Mesendoderm (in vitro differentiated cells): ENCODE measurements around the gene MAP2K4.
"Not testable (repeated sequence)": the region's sequence is repeated elsewhere in the genome, so short reads cannot be mapped to it uniquely, and the experiment has no call there.

Experiments used
- DNase-seq: peaks from one replicate; pipeline ENCODE4 v3.0.0; 2013
- H2AK5ac ChIP-seq: 2 replicates; pipeline ENCODE4 v1.6.1; 2013; ENCODE audit warnings: low read length, inconsistent platforms
- H2BK120ac ChIP-seq: 2 replicates; pipeline ENCODE4 v1.6.1; 2013; ENCODE audit warnings: low read depth, mild to moderate bottlenecking, low read length, moderate library complexity, mixed read lengths
- H2BK15ac ChIP-seq: replicated peaks from 2 replicates; pipeline ENCODE4 v1.6.1; 2013; ENCODE audit warnings: low read depth, mild to moderate bottlenecking, moderate library complexity
- H2BK5ac ChIP-seq: 2 replicates; pipeline ENCODE4 v1.6.1; 2013; ENCODE audit warnings: low read length, inconsistent platforms
- H3K18ac ChIP-seq: 2 replicates; pipeline ENCODE4 v1.6.1; 2013; ENCODE audit warnings: mild to moderate bottlenecking, low read length, mixed read lengths
- H3K23ac ChIP-seq: one replicate; pipeline ENCODE4 v1.6.1; 2013; ENCODE audit warnings: low read length
- H3K27ac ChIP-seq: 2 replicates; pipeline ENCODE4 v1.5.1; 2013; ENCODE audit warnings: low read depth, mild to moderate bottlenecking, inconsistent platforms, low read length, moderate library complexity
- H3K27me3 ChIP-seq: 2 replicates; pipeline ENCODE4 v1.6.1; 2013; ENCODE audit warnings: low read length, control low read depth, mild to moderate bottlenecking, inconsistent platforms; ENCODE audit not compliant: insufficient read depth, poor library complexity
- H3K36me3 ChIP-seq: 2 replicates; pipeline ENCODE4 v1.6.1; 2013; ENCODE audit warnings: low read length, inconsistent platforms; ENCODE audit not compliant: control insufficient read depth, insufficient read depth
- H3K4ac ChIP-seq: one replicate; pipeline ENCODE4 v1.6.1; 2013; ENCODE audit warnings: low read depth, mild to moderate bottlenecking, low read length, moderate library complexity
- H3K4me1 ChIP-seq: 2 replicates; pipeline ENCODE4 v1.6.1; 2013; ENCODE audit warnings: low read depth, low read length, inconsistent platforms; ENCODE audit not compliant: control insufficient read depth
- H3K4me2 ChIP-seq: 2 replicates; pipeline ENCODE4 v1.6.1; 2013; ENCODE audit warnings: low read length
- H3K4me3 ChIP-seq: 2 replicates; pipeline ENCODE4 v1.5.1; 2013; ENCODE audit warnings: mild to moderate bottlenecking, low read length
- H3K56ac ChIP-seq: one replicate; pipeline ENCODE4 v1.6.1; 2013; ENCODE audit warnings: low read length
- H3K79me1 ChIP-seq: 2 replicates; pipeline ENCODE4 v1.6.1; 2013; ENCODE audit warnings: low read length, inconsistent platforms
- H3K79me2 ChIP-seq: 2 replicates; pipeline ENCODE4 v1.6.1; 2013; ENCODE audit warnings: mild to moderate bottlenecking, low read length; ENCODE audit not compliant: control insufficient read depth, insufficient read depth
- H3K9ac ChIP-seq: 2 replicates; pipeline ENCODE4 v1.6.1; 2013; ENCODE audit warnings: low read length, inconsistent platforms
- H4K5ac ChIP-seq: one replicate; pipeline ENCODE4 v1.6.1; 2013; ENCODE audit warnings: low read length
- H4K8ac ChIP-seq: one replicate; pipeline ENCODE4 v1.6.1; 2013; ENCODE audit warnings: low read depth, mild to moderate bottlenecking, control low read depth, low read length, moderate library complexity
- WGBS: extraction: QIAGEN DNeasy Blood & Tissue Kit; methylation state at CpG from one replicate; pipeline ENCODE4 v1.1.7; 2013; ENCODE audit warnings: low lambda C conversion rate, missing lambda C conversion rate; ENCODE audit not compliant: insufficient coverage; ENCODE audit errors: extremely low coverage; 5-methylcytosine and 5-hydroxymethylcytosine counted together

Gene MAP2K4

GRCh38 chr17:12162187-12162586 lies 141.5 kb downstream of the MAP2K4 start:
- not testable (repeated sequence) for H3K23ac ChIP-seq, H3K4ac ChIP-seq, H2BK5ac ChIP-seq, H3K36me3 ChIP-seq, H3K27me3 ChIP-seq, H3K4me2 ChIP-seq, H3K18ac ChIP-seq, H3K56ac ChIP-seq, H3K79me2 ChIP-seq, H3K4me1 ChIP-seq, H3K9ac ChIP-seq, H3K27ac ChIP-seq, H2BK120ac ChIP-seq, H2BK15ac ChIP-seq, H3K4me3 ChIP-seq, H3K79me1 ChIP-seq, H2AK5ac ChIP-seq, DNase-seq, H4K8ac ChIP-seq, H4K5ac ChIP-seq
- WGBS = no CpG with 5 or more reads among the region's 8 CpGs

- Histone ChIP-seq H3K4me3 (no peak overlapping the region), H3K4me1 (no peaks in the 10 kb centered on the region), H3K79me1 (no peaks in the 10 kb centered on the region), H4K5ac (no peak overlapping the region), H3K18ac (no peak overlapping the region), H2AK5ac (no peak overlapping the region), H4K8ac (no peak overlapping the region), H3K4ac (no peak overlapping the region), H2BK5ac (no peak overlapping the region), H3K79me2 (no peaks in the 10 kb centered on the region), H2BK15ac (no peak overlapping the region), H3K27ac (no peak overlapping the region), H3K27me3 (no peaks in the 10 kb centered on the region), H3K9ac (no peak overlapping the region), H2BK120ac (no peak overlapping the region), H3K23ac (no peak overlapping the region), H3K36me3 (no peaks in the 10 kb centered on the region), H3K4me2 (no peak overlapping the region), H3K56ac (no peak overlapping the region)
- WGBS = no CpG with 5 or more reads among the region's 4 CpGs
- DNase-seq = no peak
These were observed 143.4 kb downstream of the MAP2K4 start for GRCh38 chr17:12164085-12164484.

GRCh38 chr17:12178644-12179330 lies 158.1 kb downstream of the MAP2K4 start:
- Histone ChIP-seq H4K5ac (no peak overlapping the region), H3K23ac (no peak overlapping the region), H3K27me3 (no peaks in the 10 kb centered on the region), H3K4me1 (no peaks in the 10 kb centered on the region), H3K9ac (no peak overlapping the region), H3K56ac (no peak overlapping the region), H3K27ac (no peak overlapping the region), H4K8ac (peak overlapping the region; percentile 98), H3K36me3 (no peaks in the 10 kb centered on the region), H2BK120ac (no peak overlapping the region), H2BK5ac (no peak overlapping the region), H3K18ac (no peak overlapping the region), H2BK15ac (no peak overlapping the region), H2AK5ac (no peak overlapping the region), H3K79me2 (no peaks in the 10 kb centered on the region), H3K4me2 (no peak overlapping the region), H3K4ac (no peak overlapping the region), H3K79me1 (no peaks in the 10 kb centered on the region), H3K4me3 (no peak overlapping the region)
- no peak for DNase-seq
- no CpG with 5 or more reads among the region's 13 CpGs for WGBS

- no peaks in the 10 kb centered on the region for H3K79me2 ChIP-seq
- H3K27ac ChIP-seq = no peak overlapping the region
- no peak overlapping the region for H2BK120ac ChIP-seq
- WGBS = no CpG with 5 or more reads among the region's 7 CpGs
- no peak overlapping the region for H3K4ac ChIP-seq
- no peak overlapping the region for H2BK15ac ChIP-seq
- peak; percentile 51 for DNase-seq
- no peak overlapping the region for H3K18ac ChIP-seq
- no peak overlapping the region for H3K4me2 ChIP-seq
- H3K27me3 ChIP-seq = no peaks in the 10 kb centered on the region
- no peak overlapping the region for H3K56ac ChIP-seq
- H3K36me3 ChIP-seq = no peaks in the 10 kb centered on the region
- H3K4me3 ChIP-seq = no peak overlapping the region
- H2BK5ac ChIP-seq = no peak overlapping the region
- H3K23ac ChIP-seq = no peak overlapping the region
- no peak overlapping the region for H2AK5ac ChIP-seq
- H3K79me1 ChIP-seq = no peaks in the 10 kb centered on the region
- H3K4me1 ChIP-seq = no peaks in the 10 kb centered on the region
- H3K9ac ChIP-seq = no peak overlapping the region
- no peak overlapping the region for H4K5ac ChIP-seq
- no peak overlapping the region for H4K8ac ChIP-seq
These were observed 160.1 kb downstream of the MAP2K4 start for GRCh38 chr17:12180644-12181261.

GRCh38 chr17:12187658-12188057 lies 167.0 kb downstream of the MAP2K4 start:
- Histone ChIP-seq H3K27me3 (no peaks in the 10 kb centered on the region), H3K4ac (no peak overlapping the region), H3K4me3 (no peak overlapping the region), H3K4me2 (no peak overlapping the region), H2BK5ac (no peak overlapping the region), H3K79me1 (no peaks in the 10 kb centered on the region), H3K27ac (no peak overlapping the region), H4K5ac (no peak overlapping the region), H2AK5ac (no peak overlapping the region), H4K8ac (no peak overlapping the region), H2BK15ac (no peak overlapping the region), H3K36me3 (no peaks in the 10 kb centered on the region), H3K23ac (no peak overlapping the region), H3K18ac (no peak overlapping the region), H3K9ac (no peak overlapping the region), H3K56ac (no peak overlapping the region), H3K4me1 (no peaks in the 10 kb centered on the region), H2BK120ac (no peak overlapping the region), H3K79me2 (no peaks in the 10 kb centered on the region)
- WGBS = no CpG with 5 or more reads among the region's 1 CpG
- no peak for DNase-seq
